ENCODE data around the gene TM7SF2. TPM values are rescaled to one million over a fixed set of nuclear protein-coding genes. Genes with fewer than 3 reads are reported as not detected.

Gene TM7SF2
- total and polyA plus RNA-seq, 11 donors = 17.6 to 752 (median 74.6) TPM

- peak in 3 of 4 donors; percentile 58 to 65 (median 65) for ATAC-seq
- 64 to 78% (median 68%) methylated on average over 2 to 3 of the region's 3 CpGs for WGBS, 4 donors
Observed at GRCh38 chr11:65078151-65078550, 33.5 kb upstream of the TM7SF2 start.

GRCh38 chr11:65078786-65079342 is 32.8 kb upstream of the TM7SF2 start:
- Histone ChIP-seq H3K36me3 (no peaks in the 10 kb centered on the region), H3K9me3 (no peaks in the 10 kb centered on the region), H3K4me3 (no peak overlapping the region), H3K27ac (peak overlapping the region in 1 of 12 donors; percentile 22), H3K27me3 (no peaks in the 10 kb centered on the region), H3K4me1 (peaks cover 0 to 12% (median 5%) of the 10 kb centered on the region in 12 donors)
- TF ChIP-seq POLR2A (IDR thresholded peaks at IDR 0.05) = no peak
- no peak for TF ChIP-seq CTCF (IDR thresholded peaks at IDR 0.05)
- WGBS, 4 donors = 88 to 96% (median 91%) methylated on average over 9 of the region's 9 CpGs
- intact Hi-C loops (cut with DNase I) = no loop called here
- ATAC-seq = no peak
- DNase-seq = no peak

More at GRCh38 chr11:65078151-65078550, 33.5 kb upstream of the TM7SF2 start:
- TF ChIP-seq POLR2A (IDR thresholded peaks at IDR 0.05) = no peak
- peak; percentile 26 to 63 (median 42) for TF ChIP-seq CTCF (IDR thresholded peaks at IDR 0.05)
- H3K27ac ChIP-seq = peak overlapping the region in 1 of 12 donors; percentile 22
- intact Hi-C loops (cut with DNase I) = no loop called here
- no peak overlapping the region for H3K4me3 ChIP-seq
- DNase-seq = no peak
- peaks cover 0 to 6% (median under 1%) of the 10 kb centered on the region in 12 donors for H3K4me1 ChIP-seq
- no peaks in the 10 kb centered on the region for H3K27me3 ChIP-seq
- no peaks in the 10 kb centered on the region for H3K9me3 ChIP-seq
- no peaks in the 10 kb centered on the region for H3K36me3 ChIP-seq

GRCh38 chr11:65083134-65083833 is 28.4 kb upstream of the TM7SF2 start:
- H3K27me3 ChIP-seq = no peaks in the 10 kb centered on the region
- TF ChIP-seq POLR2A (IDR thresholded peaks at IDR 0.05) = no peak
- TF ChIP-seq CTCF (IDR thresholded peaks at IDR 0.05) = no peak
- peaks cover 4 to 27% (median 16%) of the 10 kb centered on the region in 12 donors for H3K4me1 ChIP-seq
- no peaks in the 10 kb centered on the region for H3K9me3 ChIP-seq
- intact Hi-C loops (cut with DNase I) = loop anchor here in 5 of 10 donors (5.0 to 10.0 kb wide), 4 partner anchors 41 to 71 kb away; partner anchors contain the start of genes ARL2 (in 4 of the 5), SAC3D1 (in 4 of the 5) and SNX15 (in 1 of the 5)
- WGBS, 4 donors = 5 to 9% (median 6%) methylated on average over 13 of the region's 13 CpGs
- H3K4me3 ChIP-seq = peak overlapping the region; percentile 44 to 93 (median 79)
- no peak for DNase-seq
- H3K36me3 ChIP-seq = peaks cover 0 to 33% (median 29%) of the 10 kb centered on the region in 9 donors
- peak overlapping the region in 9 of 12 donors; percentile 87 to 95 (median 91) for H3K27ac ChIP-seq
- no peak for ATAC-seq

All from heart left ventricle (tissue), 16 donors.